NCI-H2196 (cell line): ENCODE measurements around the gene LRTM2.
A peak's percentile ranks its signal among the peaks of the same experiment; 100 is the strongest.

Experiments
- DNase-seq: peaks from one replicate; lab custom pipeline; 2025; ENCODE audit not compliant: unreplicated experiment; lab: John Stamatoyannopoulos, UW

The LRTM2 gene

DNA sequence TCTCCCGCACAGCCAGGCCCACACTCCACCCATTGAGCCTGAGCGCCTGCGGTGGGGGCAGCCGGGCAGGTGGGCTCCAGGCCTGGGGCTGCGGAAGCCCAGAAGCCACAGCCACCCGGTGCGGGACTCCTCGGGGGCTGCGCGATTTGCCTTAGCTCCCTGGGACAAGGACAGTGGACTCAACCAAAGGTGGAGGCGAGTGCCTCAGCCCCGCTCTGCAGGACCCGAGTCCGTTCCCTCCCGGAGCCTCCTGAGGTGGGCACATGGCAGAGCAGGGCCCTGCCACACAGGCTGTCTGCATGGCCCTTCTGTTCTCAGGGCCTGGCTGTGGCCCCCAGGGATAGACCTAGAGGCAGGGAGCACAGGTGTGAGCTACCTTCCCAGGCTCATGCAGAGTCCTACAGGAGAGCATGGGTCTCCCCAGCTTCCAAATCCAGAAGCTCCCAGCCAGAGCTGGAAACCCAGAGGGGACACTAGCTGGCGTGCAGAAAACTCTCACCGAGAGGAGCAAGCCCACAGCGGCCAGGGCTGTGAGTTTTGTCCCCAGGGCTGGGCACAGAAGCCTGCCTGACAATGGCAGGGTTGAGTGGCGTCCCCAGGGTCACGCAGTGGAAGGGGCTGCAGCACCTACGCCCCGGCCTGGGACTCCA is 22.2 kb upstream of the LRTM2 start:
- DNase-seq: no peak

DNA sequence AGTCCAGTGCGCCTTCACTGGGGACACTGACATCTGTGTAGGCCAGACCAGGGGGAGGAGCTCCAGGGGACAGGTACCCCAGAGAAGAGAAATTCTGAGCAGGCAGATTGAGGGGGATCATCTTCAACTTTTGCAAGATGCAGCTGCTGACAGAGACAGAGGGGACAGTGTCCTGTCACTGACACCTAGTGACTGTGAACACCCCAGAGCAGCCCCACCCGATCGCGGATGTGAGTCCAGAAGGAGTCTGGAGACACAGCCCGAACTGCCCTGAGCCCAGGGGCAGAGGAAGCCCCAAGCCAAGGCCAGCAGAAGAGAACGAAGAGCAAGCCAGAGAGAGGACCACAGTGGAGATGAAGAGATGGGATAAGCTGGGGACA is 21.7 kb upstream of the LRTM2 start:
- DNase-seq: no peak

DNA sequence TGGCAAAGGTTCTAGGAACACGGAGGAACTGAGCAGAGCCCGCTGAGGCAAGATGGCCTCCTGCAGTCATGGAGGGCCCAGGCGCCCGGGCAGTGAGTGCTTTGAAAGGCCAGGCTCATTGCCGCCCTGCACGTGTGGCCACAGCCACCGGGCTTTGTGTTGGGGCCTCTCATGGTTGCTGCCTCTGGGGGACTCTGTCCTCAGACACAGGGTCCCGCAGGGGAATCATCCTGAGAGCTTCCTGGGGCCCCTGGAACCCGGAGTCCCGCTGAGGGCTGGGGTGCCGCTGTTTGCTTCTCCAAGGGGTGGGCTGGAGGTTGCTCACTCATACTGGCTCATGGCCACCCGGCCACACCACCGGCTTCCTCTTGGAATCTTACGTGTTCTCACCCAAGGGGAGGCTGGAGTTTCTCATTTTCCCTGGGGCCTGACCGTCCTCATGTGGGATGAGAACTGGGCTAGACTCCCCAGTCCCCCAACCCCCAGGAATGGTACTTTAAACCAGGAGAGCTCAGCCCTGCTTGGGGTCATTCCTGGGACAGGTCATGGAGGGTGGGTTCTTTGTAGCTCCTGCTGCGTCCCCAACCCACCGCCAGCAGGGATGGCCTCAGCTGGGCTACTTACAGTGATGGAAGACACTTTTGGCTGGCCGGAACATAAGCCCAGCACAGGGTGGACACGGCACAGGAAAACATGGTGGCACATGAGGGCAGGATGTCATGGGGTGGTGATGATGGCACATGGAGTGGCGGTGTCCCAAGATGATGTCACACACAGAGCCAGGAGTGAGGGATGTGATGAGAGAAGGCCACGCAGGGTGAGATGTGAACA is 21.1 kb upstream of the LRTM2 start:
- no peak for DNase-seq

DNA sequence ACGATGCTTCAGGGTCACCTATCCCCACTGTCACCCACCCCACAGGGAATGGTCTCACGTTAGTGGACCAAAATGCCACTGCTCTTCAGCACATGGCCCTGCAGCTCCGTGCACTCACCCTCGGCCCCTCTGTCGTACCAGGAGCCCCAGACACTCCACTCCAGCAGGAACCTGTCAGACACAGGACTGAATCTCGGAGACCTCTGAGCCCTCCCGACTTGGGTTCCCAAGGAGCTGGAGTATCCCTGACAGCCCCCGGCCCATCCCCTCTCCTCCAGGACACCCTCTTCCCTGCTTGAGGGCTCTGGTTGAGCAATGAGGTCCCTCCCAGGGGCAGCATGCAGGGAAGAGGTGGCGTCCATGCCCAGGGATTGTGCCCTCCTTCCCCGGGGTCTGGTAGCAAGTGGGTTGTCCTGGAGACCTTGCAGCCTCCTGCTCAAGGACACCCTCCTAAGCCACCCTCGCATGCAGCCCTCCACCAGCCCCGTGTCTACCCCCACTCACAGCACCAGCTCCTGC is 20.4 kb upstream of the LRTM2 start:
- DNase-seq: no peak

DNA sequence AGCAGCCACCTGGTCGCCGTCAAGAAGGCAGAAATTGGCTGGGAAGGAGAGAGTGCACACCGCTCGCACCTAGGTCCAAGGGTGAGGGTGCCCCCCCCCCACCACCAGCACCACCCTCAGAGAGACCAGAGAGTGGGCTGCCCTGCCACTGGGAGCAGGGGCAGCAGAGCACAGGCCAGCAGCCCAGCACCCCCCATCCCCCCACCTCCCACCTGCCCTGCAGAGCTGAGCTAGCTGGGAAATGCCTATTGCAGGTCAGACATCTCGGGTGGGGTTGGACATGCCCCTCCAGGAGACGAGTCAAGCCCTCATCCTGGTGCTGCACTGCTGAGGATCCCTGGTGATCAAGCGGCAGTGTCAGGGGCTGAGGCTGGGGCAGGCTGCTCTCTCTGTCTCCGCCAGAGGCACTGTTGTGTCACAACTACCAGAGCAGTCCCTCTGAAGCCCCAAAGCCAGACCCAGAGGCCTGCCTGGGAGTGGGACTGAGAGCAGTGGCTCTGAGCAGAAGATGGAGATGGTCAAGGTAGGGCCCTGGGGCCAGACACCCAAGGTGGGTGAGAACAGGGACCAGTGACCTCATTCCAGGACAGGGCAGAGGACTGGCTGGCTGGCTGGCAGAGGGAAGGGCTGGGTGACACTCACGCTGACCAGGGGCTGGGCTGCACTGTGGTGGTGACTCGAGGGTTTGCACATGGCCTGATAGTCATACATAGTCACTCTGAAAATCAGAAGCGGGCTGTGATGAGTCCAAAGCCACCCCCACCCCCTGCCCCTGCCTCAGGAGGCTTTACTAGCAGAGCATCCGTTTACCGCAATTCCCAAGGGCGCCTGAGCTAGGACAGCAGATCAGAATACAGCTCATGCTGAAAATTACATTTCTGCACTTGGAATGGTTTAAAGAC is 19.7 kb upstream of the LRTM2 start:
- DNase-seq: peak; percentile 23

DNA sequence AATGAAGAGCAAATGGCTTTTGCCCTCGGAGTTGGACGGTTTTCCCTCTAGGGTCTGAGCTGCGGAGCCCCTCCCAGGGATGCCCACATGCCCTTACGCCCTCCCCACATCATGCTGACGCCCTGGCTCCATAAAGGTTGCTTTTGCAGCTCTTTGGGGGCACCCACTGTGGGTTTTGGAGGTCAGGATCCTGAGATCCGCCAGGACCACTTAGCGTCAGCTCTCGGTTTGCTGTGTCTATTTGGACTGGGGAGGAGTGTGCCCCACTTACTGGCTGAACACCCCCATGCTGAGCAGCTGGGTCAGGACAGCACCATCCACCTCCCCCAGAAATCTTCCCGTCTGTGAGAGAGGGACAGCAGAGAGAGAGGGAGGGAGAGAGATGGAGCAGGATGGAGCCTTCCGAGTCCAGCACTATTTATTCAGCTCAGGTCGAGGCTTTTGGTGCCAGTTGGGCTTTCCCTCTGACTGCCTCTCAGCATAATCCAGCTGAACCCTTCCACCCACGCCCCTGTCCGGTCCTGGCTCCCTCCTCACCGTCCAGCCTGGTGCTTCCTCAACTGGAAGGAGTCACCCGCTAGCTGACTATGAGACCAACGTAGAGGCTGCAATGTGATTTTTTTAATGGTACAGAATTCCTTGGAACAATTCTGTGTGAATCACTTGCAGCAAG is 18.9 kb upstream of the LRTM2 start:
- no peak for DNase-seq

DNA sequence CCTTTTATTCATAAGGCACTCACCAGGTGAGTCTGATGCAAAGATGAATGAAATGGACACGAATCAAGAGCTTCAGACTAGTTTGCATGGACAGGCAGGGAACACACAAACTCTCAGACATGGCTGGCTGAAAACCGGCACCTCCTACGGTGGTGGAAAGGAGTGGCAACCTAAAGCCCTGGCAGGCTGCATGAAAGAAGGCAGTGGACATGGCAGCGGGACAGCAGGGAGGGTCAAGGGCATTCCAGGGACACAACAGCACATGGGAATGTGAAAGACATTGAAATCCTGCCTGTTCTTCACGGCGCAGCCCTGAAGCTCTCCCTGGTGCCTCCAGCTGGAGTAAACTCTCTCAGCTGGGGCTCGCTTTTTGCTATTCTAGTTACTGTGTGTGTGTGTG is 16.6 kb upstream of the LRTM2 start:
- no peak for DNase-seq

DNA sequence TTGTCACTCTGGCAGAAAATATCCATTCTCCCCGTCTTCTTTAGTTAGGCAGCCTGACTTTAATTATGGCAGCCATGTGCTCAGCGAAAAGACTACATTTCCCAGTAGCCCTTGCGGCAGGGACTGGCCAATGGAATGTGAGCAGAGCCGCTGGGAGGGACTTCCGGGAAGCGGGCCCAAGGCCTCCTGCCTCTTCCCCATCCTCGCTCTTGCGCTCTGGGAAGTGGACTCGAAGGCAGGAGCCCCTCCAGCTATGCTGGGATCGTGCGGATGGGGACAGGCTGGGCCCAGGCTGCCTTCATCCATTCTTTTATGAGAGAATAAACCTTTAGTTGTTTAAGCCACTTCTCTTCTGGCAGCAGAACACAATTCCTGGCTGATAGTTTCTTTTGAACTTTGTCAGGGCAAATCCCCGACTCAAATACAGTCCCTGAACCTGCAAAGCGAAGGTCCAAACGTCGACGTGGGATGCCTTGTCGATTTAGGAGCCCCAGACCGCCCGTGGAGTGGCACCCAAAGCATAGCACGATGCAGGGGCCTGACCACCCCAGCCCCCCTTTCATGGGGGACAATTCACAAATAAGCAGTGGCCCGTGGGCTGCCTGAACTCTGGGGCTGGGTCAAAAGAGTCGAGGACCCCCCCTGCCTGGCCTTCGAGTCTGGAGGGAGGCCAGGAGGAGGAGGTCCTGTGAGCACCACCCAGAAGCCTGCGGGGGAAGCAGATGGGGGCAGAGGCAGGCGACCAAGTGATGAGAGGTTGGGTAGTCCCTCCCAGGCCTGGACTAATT is 15.6 kb upstream of the LRTM2 start:
- DNase-seq: peak; percentile 63

DNA sequence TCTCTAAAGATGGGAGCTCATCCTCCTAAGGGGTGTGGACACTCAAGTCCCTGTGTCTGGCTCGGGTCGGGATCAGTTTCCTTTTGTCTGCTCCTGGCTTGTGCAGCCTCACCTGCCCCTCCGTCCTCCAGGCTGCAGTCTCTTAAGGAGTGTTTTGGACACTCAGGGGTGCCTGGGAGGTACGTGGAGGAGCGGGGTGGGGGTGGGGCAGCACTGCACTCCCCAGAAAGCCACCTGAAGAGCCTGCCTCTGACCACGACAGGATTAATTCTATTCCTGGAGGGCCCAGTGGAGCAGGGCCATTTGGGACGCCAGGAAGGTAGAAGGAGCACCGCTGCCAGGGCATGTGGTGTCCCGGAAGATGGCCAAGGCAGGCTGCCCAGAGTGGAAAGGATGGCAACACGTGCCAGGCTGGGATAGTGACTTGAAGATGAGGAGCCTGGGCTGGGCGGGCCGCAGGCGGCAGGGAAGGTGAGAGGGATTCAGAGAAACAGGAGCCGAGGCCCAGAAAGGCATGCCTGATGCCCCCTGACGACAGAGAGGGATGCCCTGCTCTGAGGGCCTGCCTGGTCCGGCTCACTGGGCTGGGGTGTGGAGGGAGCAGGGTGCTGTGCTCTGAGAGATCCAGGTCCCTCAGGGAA is 14.8 kb upstream of the LRTM2 start:
- DNase-seq: no peak

DNA sequence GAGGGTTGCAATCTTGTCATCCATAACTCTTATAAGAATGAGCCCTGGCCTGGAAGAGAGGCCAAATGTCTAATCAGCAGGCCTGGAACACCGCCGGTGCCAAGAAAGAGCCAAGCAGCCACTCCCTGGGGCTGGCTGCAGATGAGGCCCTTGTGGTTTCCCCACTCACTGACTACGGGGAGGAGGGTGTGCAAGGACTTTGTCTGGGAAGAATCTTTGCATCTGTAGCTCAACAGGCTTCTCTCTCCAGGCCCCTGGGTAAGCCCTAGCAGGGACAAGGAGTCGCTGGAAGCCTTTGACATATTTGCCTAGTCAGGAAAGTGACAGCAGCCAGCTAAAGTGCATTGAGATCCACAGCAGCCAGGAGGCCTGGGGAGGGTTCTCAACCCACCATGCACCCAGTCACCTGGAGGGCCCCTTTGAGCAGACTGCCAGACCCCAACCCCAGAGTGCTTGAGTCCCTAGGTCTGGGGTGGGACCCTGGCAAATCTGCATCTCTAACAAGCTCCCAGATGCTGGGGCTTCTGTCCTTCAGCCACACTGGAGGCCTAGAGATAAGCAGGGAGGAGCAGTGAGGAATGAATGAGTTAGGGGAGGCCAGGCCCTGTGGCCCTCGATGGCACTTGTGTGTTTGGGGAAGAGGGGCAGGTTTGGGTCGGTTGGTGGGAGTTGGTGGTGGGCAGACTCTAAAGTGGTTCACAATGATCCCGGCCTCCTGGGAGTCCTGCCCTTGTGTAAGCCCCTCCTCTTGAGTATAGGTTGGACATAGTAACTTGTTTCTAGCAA is 13.9 kb upstream of the LRTM2 start:
- no peak for DNase-seq

DNA sequence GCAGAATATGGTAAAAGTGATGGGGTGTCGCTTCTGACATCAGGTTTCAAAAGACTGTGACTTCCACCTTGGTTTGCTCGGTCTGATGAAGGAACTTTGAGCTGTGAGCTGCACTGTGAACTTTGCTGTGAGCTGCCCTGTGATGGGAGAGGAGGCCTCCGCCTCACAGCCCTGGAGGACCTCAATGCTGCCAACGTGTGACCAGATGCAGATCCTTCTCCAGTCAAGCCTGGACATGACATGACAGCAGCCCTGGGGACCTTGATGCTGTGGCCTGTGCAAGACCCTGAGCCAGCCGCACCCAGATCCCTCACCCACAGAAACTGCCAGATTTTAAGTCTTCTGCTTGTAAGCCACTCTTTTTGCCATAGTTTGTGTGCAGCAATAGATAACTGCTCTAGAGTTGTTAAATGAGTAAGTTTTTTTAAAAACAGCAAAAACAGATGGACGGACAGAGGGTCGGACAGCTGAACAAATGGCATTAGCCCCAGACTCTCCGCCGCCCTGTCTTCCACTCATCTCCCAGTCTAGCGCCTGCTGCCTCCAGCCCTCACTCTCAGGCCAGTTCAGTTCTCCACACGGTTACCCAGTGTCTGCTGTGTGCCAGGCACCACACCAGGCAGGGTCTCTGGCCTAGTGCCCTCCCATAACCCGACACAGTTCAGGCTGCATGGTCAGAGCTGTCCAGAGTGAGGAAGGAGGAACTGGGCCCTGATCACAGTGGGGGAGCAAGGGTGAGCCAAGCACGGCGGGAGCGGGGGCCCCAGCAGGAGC is 13.1 kb upstream of the LRTM2 start:
- DNase-seq: no peak

DNA sequence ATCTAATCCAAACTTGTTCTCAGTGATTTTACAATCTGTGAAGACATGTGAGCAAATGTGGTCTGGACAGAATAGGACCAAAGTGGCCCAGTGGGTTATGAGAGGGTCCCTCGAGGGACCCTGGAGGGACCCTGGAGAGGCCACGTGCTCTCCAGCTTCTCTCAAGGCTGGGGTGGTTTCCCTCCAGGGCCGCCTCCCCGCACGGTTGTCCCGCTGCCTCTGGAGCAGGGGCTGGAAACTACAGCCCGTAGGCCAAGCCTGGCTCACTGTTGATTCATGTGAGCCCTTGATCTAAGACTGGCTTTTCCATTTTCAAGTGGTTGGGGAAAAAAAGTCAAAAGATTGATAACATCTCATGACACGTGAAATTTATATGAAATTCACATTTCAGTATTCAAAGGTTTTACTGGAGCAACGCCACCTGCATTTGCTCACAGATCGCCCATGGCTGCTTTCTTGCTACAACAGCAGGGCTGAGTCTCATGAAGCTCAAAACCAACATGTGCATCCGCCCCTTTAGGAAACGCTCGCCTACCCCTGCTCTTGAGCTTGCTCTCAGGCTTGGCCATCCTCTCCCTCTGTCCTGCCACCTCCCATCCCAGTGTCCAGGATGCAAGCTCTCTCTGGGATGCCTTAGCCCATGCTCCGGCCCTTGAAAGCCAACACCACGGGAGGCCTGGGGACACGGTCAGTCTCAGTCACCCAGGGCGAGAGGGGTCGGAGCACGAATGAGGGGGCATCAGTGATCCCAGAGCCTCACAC is 12.1 kb upstream of the LRTM2 start:
- DNase-seq: no peak

DNA sequence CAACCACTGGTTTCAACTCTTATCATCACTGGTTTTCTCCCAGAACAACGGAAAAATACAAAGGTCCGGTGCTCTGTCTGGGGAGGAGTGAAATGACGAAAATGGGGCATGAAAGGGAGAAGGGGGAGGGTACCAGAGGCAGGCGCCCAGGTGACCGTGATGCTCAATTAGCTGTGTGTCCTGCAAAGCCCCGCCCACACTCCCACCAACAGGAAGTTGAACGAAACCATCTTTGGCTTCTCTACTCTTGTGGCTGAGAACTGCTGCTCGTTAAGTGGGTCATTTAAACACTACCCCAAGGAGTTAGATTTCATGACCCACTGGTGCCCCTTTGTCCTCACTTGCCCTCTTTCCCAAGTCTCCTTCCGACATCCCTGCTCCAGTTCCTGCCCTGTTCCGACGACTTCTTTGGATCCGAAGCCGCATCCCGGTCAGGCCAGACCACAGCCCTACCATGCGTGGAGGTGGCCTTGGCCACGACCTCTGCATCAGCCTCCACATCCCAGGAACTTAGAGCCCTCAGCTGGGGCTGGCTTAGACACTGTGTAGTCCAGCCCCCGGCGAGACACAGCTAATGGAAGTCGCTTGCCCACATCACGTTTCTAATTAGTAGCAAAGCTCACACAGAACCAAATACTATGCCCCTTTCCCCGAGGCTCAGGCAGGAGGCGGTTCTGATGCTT is 11.4 kb upstream of the LRTM2 start:
- DNase-seq: no peak

DNA sequence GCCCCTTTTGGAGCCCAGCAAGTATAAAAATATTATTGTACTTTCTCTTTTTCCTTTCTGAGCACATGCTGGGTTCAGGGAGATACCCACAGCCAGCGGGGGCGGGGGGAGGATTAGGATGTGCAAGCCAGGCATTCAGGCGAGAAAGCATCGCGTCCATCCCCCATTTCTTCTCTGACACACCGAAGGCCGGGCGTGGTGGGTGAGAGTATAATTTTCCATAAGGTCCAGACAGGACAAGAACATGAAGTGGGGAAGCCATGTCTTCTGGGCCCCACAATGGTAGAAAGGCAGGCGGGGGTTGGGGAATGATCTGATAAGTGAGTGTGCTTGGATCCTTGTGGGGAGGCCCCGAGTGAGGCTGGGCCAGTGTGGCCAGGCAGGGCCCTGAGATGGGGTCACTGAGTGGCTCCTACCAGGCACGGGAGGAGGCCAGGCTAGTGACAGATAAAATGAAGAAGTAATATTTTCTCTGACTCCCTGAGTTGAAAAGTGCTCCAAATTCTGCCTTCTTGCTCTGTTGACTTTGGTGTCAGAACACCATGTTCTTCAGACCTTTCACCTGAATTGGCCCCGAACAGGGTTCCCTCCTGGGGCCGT is 10.7 kb upstream of the LRTM2 start:
- DNase-seq: no peak

DNA sequence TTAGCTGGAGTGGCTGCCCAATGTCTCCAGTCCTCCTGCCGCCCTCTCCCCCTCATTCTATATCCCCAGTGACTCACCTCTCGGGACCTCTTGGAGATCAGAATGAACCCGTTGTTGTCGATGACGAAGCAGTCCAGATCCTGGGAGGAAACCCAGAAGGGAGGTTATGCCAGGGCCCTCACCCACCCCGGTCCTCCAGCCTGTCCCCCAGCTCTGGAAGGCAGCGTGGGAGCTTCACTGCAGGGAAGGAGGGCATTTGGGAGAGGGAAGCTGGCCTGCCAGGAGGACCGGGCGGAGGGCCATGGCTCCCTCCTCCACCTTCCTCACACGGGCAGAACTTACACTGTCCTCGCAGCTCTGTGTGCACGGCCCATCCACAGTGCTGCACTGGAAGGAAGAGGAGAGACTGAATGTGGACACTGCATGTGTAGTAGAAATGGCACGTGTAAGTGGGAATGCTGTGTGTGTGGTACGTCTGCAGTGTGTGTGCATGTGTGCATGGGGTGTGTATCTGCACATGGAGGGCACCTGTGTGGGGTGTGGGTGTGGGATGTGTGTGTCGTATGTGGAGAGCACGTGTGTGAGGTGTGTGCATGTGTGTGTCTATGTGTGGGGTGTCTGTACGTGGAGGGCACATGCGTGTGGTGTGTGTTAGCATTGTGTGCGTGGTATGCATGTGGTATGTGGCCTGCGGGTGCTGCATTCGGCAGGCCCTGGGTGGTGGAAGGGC is 10.0 kb upstream of the LRTM2 start:
- no peak for DNase-seq

DNA sequence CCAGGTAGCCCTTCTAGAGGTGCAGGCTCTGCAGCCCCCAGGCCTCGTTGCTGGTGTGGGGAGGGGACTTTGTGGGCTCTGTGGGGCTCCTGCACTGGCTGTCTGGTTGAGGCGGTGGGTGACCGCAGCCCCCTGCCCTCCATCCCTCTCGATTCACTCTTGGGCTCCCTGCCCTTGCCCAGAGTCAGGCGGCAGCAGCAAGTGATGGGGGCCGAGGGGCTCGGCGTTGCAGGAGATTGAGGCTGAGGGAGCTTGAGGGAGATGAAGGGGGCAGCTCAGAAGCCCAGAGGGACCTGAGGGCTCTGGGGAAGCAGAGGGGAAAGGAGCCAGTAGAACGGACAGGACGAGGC is 9.5 kb upstream of the LRTM2 start:
- no peak for DNase-seq
